SK-N-SH treated with all-trans-retinoic acid at 6 μM for 48 hours (cell line): Measurements from ENCODE around the gene NPAS3.

Experiments used
- ATAC-seq: fragments of 200-7000 bp; cut with Tn5 transposase; 3 replicates; pipeline ENCODE4 v1.9.1; 2020; ENCODE audit warnings: mild to moderate bottlenecking, moderate library complexity
- CSDC2 ChIP-seq: fragments of 250-450 bp; sonication (Bioruptor Pico); IDR thresholded peaks from 2 replicates; pipeline ENCODE4 v1.5.0; 2020; ENCODE audit warnings: mild to moderate bottlenecking, moderate library complexity
- CSRNP3 ChIP-seq: fragments of 250-450 bp; sonication (Bioruptor Pico); IDR thresholded peaks from 2 replicates; pipeline ENCODE4 v1.5.1; 2021; ENCODE audit warnings: mild to moderate bottlenecking, moderate library complexity
- ESRRG ChIP-seq: fragments of 250-450 bp; sonication (Bioruptor Pico); IDR thresholded peaks from 2 replicates; pipeline ENCODE4 v1.6.1; 2021; ENCODE audit warnings: mild to moderate bottlenecking
- GLIS3 ChIP-seq: fragments of 250-450 bp; sonication (Bioruptor Pico); IDR thresholded peaks from 2 replicates; pipeline ENCODE4 v1.5.0; 2020; ENCODE audit warnings: mild to moderate bottlenecking, moderate library complexity
- OSR1 ChIP-seq: fragments of 250-450 bp; sonication (Bioruptor Pico); IDR thresholded peaks from 2 replicates; pipeline ENCODE4 v1.8.0; 2022; ENCODE audit warnings: moderate library complexity, mild to moderate bottlenecking, inconsistent platforms
- PPARA ChIP-seq: fragments of 250-450 bp; sonication (Bioruptor Pico); IDR thresholded peaks from 2 replicates; pipeline ENCODE4 v1.5.0; 2020; ENCODE audit warnings: mild to moderate bottlenecking, borderline replicate concordance
- RARB ChIP-seq: fragments of 250-450 bp; sonication (Bioruptor Pico); IDR thresholded peaks from 2 replicates; pipeline ENCODE4 v1.8.0; 2021; ENCODE audit warnings: mild to moderate bottlenecking, moderate library complexity
- SNAI2 ChIP-seq: fragments of 250-450 bp; sonication (Bioruptor Pico); IDR thresholded peaks from 2 replicates; pipeline ENCODE4 v1.5.0; 2020; ENCODE audit warnings: mild to moderate bottlenecking, moderate library complexity
- TCF4 ChIP-seq: fragments of 250-450 bp; sonication (Bioruptor Pico); IDR thresholded peaks from 2 replicates; pipeline ENCODE4 v1.8.0; 2021; ENCODE audit warnings: mild to moderate bottlenecking, moderate library complexity, borderline replicate concordance
- ZC3H10 ChIP-seq: fragments of 250-450 bp; sonication (Bioruptor Pico); IDR thresholded peaks from 2 replicates; pipeline ENCODE4 v1.5.1; 2021; ENCODE audit warnings: mild to moderate bottlenecking, moderate library complexity
- ZFP3 ChIP-seq: fragments of 250-450 bp; sonication (Bioruptor Pico); IDR thresholded peaks from 2 replicates; pipeline ENCODE4 v1.5.0; 2020; ENCODE audit warnings: mild to moderate bottlenecking, moderate library complexity
- ZFP30 ChIP-seq: fragments of 450-650 bp; formaldehyde crosslinking; IDR thresholded peaks from 2 replicates; pipeline ENCODE4 v1.5.0; 2022; ENCODE audit warnings: mild to moderate bottlenecking, moderate library complexity
- ZNF565 ChIP-seq: fragments of 450-650 bp; formaldehyde crosslinking; conservative IDR thresholded peaks from 2 replicates; pipeline ENCODE4 v1.5.0; 2020; ENCODE audit warnings: low read depth, mild to moderate bottlenecking, moderate library complexity
- ZNF70 ChIP-seq: fragments of 450-650 bp; formaldehyde crosslinking; IDR thresholded peaks from 2 replicates; pipeline ENCODE4 v1.5.0; 2020; ENCODE audit warnings: mild to moderate bottlenecking, moderate library complexity
- ZNF8 ChIP-seq: fragments of 450-650 bp; formaldehyde crosslinking; IDR thresholded peaks from 2 replicates; pipeline ENCODE4 v1.5.0; 2020; ENCODE audit warnings: mild to moderate bottlenecking, moderate library complexity
- TF ChIP-seq, protein P1 (sequence below): fragments of 250-450 bp; sonication (Bioruptor Pico); IDR thresholded peaks from 2 replicates; pipeline ENCODE4 v1.5.0; 2020; ENCODE audit warnings: mild to moderate bottlenecking, moderate library complexity
- TF ChIP-seq, protein P2 (sequence below): fragments of 250-450 bp; sonication (Bioruptor Pico); IDR thresholded peaks from 2 replicates; pipeline ENCODE4 v1.8.0; 2021; ENCODE audit warnings: low read depth, mild to moderate bottlenecking, moderate library complexity, borderline replicate concordance
- TF ChIP-seq, protein P3 (sequence below): fragments of 250-450 bp; sonication (Bioruptor Pico); IDR thresholded peaks from 2 replicates; pipeline ENCODE4 v1.8.0; 2020; ENCODE audit warnings: mild to moderate bottlenecking, moderate library complexity, borderline replicate concordance

Gene NPAS3

GRCh38 chr14:33492491-33492890, 553.8 kb downstream of the NPAS3 start:
- no peak for ATAC-seq
- TF ChIP-seq ZNF565 (CRISPR knock-in tag) (no peak), CSRNP3 (CRISPR knock-in tag) (no peak), ESRRG (CRISPR knock-in tag) (no peak)
- TF ChIP-seq, protein P1, sequence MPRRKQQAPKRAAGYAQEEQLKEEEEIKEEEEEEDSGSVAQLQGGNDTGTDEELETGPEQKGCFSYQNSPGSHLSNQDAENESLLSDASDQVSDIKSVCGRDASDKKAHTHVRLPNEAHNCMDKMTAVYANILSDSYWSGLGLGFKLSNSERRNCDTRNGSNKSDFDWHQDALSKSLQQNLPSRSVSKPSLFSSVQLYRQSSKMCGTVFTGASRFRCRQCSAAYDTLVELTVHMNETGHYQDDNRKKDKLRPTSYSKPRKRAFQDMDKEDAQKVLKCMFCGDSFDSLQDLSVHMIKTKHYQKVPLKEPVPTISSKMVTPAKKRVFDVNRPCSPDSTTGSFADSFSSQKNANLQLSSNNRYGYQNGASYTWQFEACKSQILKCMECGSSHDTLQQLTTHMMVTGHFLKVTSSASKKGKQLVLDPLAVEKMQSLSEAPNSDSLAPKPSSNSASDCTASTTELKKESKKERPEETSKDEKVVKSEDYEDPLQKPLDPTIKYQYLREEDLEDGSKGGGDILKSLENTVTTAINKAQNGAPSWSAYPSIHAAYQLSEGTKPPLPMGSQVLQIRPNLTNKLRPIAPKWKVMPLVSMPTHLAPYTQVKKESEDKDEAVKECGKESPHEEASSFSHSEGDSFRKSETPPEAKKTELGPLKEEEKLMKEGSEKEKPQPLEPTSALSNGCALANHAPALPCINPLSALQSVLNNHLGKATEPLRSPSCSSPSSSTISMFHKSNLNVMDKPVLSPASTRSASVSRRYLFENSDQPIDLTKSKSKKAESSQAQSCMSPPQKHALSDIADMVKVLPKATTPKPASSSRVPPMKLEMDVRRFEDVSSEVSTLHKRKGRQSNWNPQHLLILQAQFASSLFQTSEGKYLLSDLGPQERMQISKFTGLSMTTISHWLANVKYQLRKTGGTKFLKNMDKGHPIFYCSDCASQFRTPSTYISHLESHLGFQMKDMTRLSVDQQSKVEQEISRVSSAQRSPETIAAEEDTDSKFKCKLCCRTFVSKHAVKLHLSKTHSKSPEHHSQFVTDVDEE (CRISPR knock-in tag), result no peak

DNA sequence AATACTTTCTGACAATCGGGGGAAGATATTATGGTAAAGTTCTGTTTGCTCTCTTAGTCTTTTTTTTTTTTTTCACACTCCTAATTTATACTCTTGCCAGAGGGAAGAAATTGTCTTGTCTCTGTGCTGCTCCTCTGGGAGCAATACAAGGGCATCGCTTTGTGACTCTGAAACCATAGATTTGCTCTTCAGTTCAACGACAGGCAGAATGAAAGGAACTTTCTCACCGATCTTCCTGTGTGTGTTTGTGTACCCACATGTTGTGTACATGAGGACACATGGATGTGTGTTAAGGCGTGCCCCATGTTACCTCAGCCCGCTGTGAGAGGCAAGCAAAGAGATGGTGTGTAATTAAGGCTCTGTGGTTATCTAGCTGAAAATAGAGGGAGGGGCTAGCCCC, 554.6 kb downstream of the NPAS3 start:
- no peak for ATAC-seq
- TF ChIP-seq OSR1 (CRISPR knock-in tag), result no peak
- no peak for TF ChIP-seq CSRNP3 (CRISPR knock-in tag)
- TF ChIP-seq ZC3H10 (CRISPR knock-in tag), result no peak
- TF ChIP-seq GLIS3 (CRISPR knock-in tag), result no peak
- TF ChIP-seq PPARA (CRISPR knock-in tag), result no peak

DNA sequence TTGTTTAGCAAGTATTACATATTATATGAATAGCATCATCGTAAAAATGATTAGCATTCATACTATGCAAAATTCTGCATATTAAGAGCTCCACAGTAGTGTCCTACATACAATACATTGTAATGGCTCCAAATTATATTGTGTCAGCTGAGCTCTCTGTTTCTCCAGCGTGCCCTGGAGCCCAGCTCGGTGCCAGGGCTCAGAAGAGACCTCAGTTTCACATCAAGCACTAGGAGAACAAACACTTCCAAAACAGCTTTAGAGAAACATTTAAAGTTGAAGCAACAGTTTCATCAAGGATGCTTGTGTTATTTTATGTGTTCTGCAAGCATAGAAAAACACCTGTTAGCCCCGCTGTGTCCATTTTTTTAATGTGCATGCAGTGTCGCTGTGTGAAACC, 555.3 kb downstream of the NPAS3 start:
- no peak for ATAC-seq
- no peak for TF ChIP-seq RARB (CRISPR knock-in tag)
- TF ChIP-seq, all 23 proteins: peak for 0

DNA sequence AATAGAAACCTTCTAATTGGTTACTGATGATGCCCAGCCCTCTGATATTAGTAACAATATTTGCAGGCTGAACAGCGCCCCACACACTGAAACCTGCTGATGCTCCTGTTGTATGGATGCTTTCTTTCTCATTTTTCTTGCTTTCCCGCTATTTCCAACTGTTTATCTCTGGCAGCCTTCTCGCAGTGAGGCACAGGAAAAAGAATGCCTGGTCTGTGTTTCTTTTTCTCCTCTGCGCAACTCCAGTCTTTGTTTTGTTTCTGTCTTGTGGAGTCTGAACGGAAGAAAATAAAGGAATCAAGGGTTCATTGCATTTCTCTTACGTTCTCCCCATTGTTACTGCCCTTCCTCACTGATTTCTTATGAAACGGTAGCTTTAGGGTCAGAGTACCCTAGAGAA, 561.0 kb downstream of the NPAS3 start:
- ATAC-seq, result no peak
- TF ChIP-seq, protein P2, sequence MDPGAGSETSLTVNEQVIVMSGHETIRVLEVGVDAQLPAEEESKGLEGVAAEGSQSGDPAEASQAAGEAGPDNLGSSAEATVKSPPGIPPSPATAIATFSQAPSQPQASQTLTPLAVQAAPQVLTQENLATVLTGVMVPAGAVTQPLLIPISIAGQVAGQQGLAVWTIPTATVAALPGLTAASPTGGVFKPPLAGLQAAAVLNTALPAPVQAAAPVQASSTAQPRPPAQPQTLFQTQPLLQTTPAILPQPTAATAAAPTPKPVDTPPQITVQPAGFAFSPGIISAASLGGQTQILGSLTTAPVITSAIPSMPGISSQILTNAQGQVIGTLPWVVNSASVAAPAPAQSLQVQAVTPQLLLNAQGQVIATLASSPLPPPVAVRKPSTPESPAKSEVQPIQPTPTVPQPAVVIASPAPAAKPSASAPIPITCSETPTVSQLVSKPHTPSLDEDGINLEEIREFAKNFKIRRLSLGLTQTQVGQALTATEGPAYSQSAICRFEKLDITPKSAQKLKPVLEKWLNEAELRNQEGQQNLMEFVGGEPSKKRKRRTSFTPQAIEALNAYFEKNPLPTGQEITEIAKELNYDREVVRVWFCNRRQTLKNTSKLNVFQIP (CRISPR knock-in tag), result no peak
- TF ChIP-seq ZNF565 (CRISPR knock-in tag) (no peak), OSR1 (CRISPR knock-in tag) (no peak), ZNF70 (CRISPR knock-in tag) (no peak), CSDC2 (CRISPR knock-in tag) (no peak), SNAI2 (CRISPR knock-in tag) (no peak), ZFP30 (CRISPR knock-in tag) (no peak), PPARA (CRISPR knock-in tag) (no peak), GLIS3 (CRISPR knock-in tag) (no peak), ZFP3 (CRISPR knock-in tag) (no peak), RARB (CRISPR knock-in tag) (no peak), TCF4 (CRISPR knock-in tag) (no peak), ESRRG (CRISPR knock-in tag) (no peak), ZNF8 (CRISPR knock-in tag) (no peak)
- TF ChIP-seq, protein P3, sequence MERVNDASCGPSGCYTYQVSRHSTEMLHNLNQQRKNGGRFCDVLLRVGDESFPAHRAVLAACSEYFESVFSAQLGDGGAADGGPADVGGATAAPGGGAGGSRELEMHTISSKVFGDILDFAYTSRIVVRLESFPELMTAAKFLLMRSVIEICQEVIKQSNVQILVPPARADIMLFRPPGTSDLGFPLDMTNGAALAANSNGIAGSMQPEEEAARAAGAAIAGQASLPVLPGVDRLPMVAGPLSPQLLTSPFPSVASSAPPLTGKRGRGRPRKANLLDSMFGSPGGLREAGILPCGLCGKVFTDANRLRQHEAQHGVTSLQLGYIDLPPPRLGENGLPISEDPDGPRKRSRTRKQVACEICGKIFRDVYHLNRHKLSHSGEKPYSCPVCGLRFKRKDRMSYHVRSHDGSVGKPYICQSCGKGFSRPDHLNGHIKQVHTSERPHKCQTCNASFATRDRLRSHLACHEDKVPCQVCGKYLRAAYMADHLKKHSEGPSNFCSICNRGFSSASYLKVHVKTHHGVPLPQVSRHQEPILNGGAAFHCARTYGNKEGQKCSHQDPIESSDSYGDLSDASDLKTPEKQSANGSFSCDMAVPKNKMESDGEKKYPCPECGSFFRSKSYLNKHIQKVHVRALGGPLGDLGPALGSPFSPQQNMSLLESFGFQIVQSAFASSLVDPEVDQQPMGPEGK (CRISPR knock-in tag), result no peak
